Measurements from ENCODE around the gene ZCCHC14.

Gene ZCCHC14

DNA sequence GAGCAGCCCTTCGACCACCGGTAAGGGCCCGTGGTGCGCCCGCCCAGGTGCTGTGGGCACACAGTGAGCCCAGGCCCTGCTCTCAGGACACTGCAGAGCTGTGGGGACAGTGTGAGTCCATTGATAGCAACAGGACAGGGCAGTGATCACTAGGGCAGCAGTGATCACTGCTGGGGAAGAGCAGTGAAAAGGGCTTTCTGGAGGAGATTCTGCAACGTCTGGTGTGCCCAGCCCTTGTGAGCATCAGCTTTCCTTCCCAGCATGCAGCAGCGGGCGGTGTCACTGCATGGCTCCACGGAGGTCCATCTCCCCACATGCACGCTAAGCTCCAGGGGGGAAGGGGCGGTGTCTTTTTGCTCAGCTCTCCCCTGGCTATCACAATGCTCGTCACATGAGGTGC is 68.6 kb downstream of the ZCCHC14 start:
- DNase-seq = no peak

DNA sequence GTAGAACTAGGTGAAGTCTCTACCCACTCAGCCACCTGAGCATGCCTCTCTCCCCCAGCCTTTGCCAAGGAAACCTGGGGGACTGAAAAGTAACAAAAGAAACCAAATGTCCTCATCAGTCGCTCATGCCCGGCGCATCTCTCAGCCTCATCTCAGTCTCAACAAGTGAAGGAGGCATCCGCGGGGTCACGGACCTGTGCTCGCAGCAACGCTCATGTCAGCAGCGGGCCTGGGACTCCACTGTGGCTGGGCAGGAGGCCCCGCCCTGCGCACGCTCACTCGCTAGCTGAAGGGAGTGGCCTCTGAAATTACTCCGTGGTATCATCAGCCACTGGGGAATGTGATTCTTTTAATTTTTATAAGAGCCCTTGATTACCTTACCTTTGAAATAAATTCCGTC is 69.4 kb downstream of the ZCCHC14 start:
- no peak for DNase-seq

DNA sequence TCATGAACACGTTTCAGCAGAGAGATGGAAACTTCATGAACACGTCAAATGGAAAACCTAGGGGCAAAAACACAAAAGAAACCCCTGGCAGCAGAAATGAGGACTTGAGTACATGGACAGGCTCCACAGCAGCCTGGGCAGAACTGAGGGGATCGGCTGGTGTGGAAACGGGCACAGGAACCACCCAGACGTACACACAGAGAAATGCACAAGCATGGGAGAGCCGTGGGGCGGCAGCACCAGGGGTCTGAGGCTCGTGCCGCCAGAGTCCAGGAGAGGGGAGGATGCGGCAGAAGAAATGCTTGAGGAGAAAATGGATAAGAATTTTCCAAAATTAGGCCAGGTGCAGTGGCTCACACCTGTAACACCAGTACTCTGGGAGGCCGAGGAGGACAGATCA is 70.7 kb downstream of the ZCCHC14 start:
- no peak for DNase-seq

DNA sequence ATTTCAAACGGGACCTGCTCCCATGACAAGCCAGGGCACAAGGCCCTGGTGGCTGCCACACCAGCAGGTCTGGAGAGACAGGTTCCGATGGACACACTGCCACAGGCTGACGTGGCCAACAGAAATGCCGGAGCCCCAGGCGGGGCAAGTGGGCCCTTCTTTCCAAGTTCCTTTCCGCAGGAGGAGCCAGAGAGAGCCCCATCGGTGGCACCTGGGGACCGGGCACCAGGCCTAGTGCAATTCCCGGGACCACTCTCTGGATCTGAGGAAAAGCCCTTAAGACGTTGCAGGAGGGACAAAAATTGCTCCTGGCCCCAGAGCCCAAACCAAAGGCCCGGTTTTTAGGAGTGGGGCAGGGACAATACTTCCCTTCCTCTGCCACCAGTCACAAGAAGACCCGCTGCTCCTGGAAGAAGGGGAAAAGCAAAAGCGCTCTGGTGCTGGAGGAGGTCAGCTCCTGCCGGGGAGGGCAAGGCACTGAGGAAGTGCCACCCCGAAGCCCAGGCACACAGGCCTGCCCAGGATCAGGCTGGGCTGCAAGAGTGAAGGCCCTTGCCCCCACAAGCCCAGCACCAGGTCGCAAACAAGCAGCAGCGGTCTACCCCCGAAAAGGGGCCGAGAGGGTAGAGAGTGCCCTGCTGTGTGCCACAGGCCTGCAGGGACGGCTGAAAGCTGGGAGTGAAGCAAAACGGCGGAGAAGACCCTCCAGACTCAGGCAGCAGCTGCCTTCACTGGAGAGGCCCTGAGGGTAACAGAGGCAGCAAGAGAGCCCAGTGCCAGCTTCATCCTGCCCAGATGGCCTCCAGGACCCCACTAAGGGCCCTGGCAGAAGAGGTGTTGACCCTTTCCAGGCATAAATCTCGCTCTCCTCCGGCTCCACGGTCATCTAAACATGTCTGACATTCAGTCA is 71.6 kb downstream of the ZCCHC14 start:
- no peak for DNase-seq

DNA sequence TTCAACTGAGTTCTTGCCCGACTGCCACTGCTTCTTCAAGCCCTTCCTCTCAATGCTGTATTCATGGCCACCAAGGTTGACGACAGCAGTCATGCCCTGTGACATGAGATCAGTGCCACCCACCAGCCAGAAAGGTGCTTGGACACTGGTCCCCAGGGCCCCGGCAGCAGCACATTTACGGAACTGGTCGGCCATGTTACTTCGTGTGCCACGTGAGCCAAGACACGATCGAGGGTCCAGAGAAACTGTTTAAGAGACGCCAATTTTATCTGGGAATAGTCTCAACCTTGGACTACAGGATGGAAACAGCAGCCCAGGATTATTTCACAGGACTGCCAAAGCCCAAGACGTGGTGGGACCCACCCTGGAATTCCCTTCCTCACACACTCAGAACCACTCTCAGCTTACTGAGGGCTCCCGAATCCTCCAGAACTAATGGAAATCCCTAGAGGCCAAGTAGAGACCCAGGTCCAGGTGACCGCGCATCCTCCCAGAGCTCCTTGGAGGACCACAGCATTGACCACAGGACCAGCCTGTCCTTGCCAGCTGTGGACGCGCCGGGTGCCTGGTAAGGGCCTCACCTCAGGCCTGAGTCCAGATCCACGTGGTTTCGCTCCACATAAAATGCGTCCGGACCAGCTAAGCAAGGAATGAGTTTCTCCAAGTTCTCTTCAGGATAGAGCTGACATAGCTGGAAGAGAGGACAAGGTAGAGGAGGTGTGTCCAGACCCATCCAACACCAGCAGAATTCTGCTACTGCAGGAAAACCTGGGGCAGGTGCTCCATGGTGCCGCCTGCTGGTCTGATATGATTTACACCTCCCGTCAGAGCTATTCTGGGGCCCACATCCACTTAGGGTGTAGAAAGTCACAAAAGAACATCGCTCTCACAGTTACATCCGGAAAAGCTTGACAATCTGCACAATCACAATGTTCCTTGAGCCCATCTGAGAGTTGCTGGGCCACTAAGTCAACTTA is 72.5 kb downstream of the ZCCHC14 start:
- no peak for DNase-seq

DNA sequence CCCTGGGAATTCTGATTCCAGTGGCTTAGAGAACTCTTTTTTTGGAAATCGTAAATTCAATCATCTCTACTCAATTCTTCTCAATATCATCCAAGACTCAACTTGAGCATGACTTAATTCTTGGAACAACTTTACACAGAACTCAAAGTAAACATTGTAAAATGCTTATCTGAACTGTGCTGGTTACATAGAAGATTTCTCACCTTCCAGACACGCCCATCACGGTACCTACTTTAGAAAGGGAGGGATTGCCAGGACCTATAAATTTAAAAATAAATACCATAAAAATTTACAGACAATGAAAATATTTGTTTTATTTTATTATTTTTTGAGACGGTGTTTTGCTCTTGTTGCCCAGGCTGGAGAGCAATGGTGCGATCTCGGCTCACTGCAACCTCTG is 74.2 kb downstream of the ZCCHC14 start:
- no peak for DNase-seq

DNA sequence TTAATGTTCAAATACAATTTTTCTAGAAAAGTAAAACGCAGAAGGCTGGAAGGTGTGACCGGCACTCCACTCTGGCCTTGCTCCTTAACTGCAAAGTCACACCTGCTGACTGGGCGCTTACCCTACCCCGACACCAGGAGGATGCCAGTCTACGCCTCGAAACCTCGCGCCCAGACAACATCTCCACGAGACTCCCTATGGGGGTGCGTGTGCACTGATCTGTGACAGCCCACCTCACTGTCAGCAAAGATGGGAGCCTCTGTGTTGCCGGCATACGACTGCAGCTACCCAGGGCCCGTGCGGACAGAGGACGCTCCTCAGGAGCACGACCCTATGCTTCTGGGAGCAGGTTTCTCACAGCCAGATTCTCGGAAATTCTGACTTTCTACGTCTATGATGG is 74.6 kb downstream of the ZCCHC14 start:
- no peak for DNase-seq

DNA sequence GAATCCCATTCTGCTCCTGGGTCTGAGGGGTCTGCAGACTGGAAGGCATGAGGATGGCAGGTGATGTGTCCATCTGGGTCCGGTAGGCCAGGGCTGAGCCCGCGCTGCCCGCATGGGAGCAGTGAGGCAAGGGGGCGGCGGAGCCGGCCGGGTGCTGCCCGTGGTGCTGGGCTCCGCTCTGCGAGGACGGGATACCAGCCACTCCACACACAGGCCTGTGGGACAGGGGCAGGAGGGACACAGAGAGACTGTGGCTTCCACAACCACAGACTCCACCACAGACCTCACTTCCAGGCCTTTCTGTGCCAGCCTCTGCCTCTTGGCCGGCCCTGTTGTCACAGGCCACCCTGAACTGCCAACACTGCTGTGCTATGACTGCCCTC is 75.3 kb downstream of the ZCCHC14 start:
- DNase-seq = no peak

DNA sequence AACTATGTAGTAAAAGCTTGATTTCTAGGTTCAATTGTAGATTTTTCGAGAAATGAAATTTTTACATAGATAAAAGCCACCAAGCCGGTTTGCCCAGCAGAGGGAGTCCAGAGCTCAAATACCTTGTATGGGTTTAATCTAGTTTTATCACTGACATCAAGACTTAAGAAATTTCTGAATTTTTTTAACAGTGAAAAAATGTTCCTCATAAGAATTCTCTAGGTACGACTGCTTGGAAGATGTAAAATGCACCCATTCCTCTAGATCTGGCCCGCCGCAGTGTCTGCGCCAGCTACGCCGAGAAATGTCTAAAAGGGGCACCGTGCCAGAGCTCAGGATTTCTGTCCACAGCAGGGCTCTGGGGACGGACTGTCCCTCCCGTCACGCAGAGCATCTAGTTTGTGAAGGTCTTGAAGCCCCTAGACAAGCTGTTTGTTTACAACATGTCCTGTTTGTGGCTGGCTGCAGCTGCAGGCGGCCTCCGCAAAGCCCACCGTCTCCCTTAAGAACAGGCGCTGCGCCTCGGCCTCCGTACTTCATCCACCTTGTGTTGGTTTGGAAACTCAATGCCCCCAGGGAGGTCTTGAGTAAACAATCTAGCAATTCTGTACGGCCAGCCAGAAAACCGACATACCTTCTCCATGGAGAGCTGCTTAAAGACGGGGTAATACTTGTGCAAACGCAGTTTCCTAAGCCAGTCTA is 75.8 kb downstream of the ZCCHC14 start:
- DNase-seq = no peak

DNA sequence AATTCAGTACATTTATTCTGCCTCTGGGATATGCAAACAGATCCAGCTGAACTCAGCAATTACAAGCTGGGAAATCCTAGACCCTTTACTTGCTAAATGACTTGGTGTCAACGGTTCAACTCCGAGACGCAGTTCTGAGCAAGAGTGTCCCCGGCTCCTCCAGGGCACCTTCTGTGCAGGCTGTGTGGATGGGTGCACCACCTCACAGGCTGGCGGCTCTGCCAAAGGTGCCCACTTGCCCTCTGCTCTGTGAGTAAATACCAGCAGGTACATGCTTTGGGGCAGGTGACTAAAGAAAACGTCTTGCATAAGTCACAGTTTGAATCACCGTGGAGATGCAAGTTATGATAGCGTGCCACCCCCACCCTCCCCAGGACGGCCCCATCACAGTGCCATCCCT is 77.4 kb downstream of the ZCCHC14 start:
- DNase-seq = no peak

DNA sequence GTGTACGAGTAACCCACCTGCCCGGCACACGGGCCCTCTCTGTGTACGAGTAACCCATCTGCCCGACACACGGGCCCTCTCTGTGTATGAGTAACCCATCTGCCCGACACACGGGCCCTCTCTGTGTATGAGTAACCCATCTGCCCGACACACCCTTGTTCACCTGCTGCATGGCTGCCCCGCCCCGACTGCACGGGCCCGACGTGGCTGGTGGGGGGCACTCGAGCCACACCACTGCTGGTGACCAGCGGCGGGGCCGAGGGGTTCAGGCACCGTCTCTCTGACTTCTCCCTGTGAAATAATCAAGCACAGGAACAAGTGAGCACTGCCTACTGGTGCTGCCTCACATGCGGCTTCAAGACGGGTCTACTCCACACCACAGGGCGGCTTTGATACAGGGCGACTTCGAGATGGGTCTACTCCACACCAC is 78.6 kb downstream of the ZCCHC14 start:
- no peak for DNase-seq

DNA sequence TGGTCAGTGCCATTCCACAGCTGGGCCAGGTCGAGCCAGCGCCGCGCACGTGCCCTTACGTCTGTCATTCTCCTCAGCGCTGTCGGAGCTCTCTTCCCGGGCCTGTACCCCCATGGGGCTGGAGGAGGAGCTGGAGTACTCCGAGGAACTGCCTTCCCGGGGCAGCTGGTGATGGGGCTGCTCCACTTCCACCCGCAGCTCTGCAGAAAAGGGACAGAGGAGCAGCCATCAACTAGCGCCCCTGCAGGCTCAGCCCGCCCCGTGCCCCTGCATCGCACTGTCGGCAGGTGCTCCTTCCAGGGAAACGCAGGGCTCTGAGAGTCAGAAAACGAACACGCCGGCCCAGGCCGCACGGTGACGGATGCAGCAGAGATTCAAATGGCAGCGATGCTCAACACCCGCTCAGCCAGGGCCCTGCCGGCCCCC is 79.8 kb downstream of the ZCCHC14 start:
- DNase-seq = no peak

DNA sequence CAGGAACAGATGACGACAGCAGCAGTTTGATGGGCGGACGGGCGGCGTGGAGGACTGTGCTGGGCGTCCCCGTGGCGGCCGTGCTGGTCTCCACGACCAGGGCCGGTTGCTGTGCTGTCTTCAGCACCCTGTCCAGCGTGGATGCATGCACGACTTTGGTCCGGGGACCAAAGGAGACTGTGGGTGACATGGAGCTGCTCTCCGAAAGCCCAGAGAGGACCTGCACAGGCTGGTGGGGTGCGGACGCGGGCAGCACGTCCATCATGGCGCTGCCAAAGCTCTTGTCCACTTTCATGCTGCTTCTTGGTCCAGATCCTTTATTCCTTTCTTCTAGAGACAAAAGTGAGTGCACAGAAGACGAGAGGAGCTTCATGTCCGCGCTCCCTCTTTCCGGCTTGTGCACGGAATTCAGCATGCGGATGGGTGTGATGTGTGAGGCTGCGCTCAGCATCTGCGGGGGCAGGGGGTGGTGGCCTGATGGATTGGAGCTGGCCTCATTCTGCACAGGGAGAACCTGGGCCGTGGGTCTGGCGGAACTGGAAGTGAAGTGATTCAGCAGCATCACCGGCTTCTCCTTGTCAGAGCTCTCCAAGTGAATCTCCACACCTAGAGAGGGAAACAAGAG is 80.3 kb downstream of the ZCCHC14 start:
- no peak for DNase-seq

DNA sequence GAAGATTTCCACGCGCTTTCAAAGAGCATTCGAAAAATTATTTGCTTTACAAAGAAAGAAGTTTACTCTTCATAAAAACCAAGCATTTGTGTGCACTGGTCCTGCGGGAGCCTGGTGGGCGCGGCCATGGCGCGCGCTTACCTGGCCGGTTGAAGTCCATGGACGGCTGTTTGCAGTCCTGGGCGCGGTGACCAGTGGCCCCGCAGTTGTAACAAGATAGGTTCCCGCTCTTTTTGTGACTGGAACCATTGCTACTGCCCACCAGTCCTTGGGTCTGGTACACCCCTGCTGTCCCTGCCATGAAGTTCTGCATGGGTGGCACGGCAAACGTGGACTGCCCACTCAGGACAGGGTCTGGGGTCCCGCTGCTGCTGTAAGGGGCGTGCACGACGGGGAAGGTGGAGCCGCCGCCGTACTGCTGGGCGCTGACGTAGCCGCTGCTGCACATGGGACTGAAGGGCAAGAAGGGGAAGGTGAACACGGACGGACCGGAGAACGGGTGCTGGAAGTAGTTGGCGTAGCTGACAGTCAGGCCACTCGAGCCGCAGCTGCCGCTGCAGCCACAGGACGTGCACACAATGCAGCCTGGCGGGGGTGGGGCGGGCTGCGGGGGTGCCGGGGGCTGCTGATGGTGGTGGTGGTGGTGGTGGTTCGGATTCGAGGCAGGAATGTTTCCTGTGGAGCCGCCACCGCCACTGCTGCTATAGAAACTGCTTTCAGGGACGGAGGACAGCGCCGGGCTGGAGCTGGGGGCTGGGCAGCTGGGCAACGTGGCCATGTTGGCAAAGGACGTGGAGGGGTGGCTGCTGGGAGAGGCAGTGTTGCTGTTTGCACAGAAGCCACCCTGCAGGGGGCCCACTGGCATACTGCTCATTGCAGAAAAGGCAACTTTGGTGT is 81.2 kb downstream of the ZCCHC14 start:
- DNase-seq = no peak

DNA sequence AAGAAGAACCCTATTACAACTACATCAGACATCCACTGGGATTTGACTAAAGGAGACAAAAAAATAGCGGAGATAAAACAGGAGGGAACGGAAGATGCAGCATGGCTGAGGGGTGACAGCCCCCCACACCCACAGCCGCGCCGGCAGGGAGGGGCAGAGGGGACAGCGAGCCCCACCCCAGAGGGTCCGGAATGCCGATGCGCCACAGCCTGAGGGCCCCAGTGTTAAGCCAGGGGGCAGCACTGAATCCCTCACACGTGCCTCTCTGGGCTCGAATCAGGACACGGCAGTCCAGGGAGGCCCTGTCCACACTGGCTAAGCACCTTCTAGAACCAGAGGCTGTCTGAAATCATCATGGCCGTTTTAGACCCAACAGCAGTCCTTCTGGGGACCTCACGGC is 81.9 kb downstream of the ZCCHC14 start:
- DNase-seq = no peak

DNA sequence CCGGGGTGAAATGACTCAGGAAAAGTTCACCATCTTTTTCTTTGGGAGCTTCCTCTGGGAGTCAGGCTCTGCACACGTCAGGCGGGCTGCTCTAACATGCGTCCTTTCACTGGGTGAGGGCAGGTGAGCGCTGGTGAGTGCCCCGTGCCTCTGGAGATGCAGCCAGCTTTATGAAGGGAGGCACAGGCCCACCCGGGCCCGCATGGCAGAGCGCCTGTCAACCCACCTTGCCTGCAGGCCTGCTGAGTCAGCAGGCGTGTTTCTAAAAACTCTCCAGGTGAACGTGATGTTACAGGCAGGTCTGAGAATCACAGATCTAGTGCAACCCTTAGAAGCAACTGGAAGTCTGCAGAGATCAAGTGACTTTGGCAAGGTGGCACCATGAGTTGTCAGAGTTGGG is 82.3 kb downstream of the ZCCHC14 start:
- no peak for DNase-seq

DNA sequence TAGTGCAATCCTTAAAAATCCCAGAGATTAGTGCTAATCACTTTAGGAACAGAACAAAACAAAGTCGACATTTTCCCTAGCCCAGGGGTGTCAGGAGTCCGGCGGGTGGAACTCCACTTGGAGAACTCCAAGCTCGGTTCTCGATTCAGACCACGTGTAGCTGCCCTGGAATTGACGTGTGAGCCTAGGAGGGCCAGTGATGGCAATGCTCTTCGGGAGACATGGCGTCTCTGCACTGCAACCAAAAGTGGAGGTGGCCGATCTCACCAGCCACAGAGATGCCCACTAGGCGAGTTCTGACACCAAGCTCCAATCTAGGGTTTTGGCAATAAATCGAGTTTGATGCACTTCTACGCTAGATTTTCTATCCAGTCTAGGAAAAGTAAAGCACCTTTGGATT is 83.0 kb downstream of the ZCCHC14 start:
- no peak for DNase-seq

DNA sequence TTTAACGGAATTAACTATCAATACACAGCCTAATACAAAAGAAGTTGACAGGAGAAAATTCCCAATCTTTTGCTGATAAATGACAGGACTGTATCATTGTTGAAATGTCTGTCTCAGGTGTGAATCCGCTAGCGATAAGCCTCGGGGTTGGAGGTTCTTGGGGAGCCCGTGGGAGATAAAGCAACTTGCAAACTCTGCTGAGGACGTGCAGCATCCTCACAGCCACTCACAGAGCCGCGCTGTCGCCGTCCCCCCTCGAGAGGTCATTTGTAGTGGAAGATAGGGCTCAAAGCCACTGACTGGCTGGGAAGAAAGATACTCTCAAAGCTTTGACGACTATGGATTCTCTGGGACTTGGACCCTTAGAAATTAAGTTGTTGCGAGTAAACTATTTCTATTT is 83.7 kb downstream of the ZCCHC14 start:
- no peak for DNase-seq

DNA sequence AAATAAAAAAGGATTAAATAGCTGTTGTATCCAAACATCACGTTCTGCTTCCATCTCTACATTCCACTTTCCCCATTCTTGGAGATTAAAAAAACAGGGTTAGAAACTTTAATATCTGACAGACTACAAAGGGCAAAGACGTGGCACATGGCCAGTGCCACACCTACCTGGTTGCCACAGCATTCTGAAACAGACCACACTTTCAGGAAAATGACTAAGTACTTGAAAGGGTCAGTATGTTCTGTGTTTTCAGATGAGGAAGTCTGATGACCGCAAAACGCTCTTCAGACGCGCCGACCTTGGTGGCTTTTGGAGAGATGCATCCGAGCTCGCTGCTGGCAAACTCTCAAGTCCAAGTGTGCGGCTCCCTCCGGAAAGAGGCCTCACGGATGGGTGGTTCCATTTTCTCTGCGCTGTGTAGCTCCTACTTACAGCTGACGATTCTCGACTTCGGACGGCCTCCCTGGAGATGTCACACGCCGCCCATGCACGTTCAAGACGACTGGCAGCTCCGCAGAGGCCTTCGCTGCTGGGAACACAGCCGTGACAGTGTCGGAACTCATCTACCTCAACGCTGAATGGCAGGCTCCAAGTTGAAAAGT is 85.2 kb downstream of the ZCCHC14 start:
- no peak for DNase-seq

DNA sequence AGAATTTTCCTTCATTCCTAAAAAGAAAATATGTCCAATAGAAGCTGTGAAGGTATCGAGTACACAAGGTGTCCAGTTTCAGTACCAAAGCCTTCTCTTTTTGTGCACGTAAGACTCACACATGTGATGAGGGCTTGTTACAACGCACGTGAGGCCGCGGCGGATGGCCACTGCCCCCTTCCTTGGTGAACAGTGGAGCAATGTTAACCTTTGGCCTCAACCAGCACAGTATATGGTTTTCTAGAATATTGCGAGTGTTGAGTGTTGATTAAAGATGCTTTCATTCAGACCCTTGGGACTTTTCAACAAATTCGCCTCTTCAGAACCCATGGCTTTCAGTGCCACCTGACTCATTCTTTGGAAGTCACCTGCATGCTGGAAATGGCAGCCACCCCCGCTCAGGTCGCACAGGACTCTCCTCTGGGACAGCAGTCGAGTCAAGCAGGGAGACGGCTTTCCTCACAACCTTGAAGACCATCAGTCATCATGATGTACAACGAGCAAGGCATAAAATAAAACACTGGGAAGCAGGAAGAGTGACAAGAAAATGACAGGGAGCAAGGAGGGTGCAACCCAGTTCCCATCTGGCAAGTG is 86.2 kb downstream of the ZCCHC14 start:
- no peak for DNase-seq
